ENCODE results near the gene IGFBP7.

The IGFBP7 gene

GRCh38 chr4:57127361-57127760 is 17.2 kb upstream of the IGFBP7 start:
- no peak for DNase-seq

GRCh38 chr4:57125996-57126395 is 15.8 kb upstream of the IGFBP7 start:
- no peak for DNase-seq

DNA sequence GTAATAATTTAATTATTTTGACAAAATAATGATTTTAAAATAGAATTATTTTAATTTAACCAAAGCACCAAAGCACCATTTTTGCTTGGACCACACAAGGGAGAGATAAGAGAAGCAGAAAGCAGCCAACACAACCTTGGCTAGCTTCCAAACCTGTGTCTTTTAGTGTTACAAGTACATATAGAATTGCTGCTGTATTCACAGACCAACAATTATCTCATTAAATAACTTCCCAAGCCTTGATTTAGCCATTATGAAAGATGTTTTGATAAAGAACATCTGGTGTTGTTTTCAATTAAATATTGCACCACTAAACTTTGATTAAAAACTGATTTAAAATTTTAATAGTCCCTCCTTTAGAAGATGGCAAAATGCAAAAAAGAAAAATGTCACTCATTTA is 14.0 kb upstream of the IGFBP7 start:
- no peak for DNase-seq

DNA sequence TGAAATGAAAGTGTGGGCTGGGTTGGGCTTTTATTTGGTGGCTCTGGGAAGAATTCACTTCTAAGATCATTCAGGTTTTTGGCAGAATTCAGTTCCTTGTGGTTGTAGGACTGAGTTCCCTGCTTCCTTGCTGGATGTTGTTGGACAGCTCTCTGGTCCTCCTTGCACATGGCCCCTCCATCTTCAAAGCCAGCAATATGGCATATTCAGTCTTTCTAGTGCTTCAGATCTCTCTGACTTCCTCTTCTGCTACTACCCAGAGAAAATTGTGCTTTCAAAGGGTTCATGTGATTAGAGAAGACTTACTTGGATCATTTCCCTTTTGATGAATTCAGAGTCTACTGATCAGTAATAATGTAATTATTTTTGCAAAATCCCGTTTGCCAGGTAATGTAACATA is 12.8 kb upstream of the IGFBP7 start:
- no peak for DNase-seq

- no peak for DNase-seq
Measured at GRCh38 chr4:57119054-57119651, 9.0 kb upstream of the IGFBP7 start.

- DNase-seq = no peak
Measured at GRCh38 chr4:57117491-57117890, 7.3 kb upstream of the IGFBP7 start.

GRCh38 chr4:57116245-57116644 is 6.1 kb upstream of the IGFBP7 start:
- DNase-seq = no peak

DNA sequence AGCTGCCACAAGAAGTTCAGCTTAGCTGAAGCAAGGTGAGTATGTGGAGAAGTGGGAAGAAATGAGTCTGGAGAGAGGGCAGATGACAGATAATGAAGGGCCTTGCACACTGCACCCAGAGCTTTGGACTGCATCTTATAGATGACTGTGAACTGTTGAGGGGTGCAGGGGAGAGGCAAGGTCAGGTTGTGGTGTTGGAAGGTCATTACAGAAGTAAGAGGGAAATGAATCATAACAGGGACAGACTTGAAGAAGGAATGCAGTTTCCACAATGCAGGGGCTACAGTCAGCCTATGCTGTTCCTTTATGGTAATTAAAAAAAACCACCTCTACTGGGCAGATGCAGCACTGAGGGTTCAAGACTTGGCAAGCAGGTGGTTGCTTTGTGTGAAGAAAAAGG is 4.8 kb upstream of the IGFBP7 start:
- no peak for DNase-seq

DNA sequence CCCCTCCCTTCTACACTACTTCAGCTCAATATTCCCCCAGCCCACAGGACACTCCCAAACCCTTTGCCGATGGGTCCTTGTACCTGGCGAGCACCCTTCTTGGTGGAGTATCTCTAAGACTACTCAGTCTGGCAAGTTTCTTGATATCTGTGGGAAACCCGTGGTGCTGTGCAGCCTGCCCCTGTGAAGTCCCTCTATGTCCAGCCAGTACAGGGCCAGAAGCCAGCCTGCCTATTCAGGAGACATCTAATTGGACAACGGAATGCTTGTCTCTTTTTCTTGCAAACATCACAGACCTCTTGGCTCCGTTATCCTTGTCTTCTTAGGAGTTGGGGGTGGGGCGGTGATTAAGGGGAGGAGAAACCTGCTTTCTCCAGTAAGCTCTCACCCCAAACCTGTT is 3.7 kb upstream of the IGFBP7 start:
- DNase-seq = no peak

DNA sequence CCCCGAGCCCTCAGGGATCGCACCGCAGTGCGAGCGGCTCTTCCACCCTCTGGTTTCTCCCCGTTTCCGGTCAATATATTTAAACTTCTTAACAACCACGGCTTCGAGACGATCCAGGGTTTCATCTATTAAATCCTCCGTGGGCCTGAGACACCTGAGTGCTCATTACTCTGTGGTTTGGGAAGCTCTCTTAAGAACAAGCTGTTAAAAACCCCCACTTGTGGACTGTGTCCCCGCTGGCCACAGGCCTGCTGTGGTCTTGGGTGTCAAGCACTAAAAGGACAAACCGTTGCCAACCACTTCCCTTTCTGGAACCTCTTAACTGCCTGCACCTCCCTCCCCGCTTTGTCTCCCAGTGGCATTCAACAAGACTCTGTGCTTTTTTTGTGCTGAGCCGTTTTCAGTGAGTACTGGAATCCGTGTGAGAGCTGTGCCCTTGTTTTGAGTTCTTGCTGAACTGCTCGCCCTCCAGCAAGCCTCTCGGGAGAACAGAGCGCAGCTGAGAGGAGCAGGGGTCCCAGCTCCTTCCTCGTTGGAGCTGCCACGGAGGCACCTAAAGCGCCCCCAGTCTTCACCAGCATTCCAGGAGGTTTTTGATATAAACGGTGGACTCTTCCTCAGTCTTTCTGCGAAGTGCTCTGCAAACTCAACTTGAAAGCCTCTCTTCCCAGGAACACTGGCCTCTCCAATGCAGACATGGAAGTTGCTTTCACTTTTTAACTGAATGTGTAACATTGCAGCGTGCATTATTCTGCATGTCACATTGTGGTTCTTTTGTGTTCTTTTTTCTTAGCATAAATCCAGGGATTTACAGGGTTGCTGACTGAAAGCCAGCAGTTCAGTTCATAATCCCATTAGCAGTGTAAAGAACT is 691 bp upstream of the IGFBP7 start:
- no peak for DNase-seq

DNA sequence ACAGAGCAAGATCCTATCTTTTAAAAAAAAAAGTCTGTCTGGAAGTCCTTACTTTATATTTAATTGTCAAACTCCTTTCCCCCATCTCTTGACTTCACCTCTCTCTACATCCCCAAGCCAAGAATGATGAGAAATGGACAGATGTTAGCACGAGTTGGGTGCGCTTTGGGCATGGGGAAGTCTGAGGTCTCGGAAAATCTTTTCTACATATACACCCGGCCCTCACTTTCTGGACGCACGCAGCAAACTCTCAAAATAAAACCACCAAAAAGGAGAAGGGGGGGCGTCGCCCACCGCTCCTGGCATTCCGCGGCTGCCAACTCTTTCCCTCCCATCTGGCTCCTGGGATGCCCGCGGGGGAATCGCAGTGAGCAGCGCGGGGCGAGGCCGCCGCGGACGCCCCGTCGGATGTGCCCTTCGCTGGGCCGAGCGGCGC is 756 bp downstream of the IGFBP7 start:
- DNase-seq = no peak

- DNase-seq = no peak
Measured at GRCh38 chr4:57106181-57106580, 4.0 kb downstream of the IGFBP7 start.

GRCh38 chr4:57104706-57105560 is 5.3 kb downstream of the IGFBP7 start:
- no peak for DNase-seq

- DNase-seq = no peak
Measured at GRCh38 chr4:57103051-57103450, 7.1 kb downstream of the IGFBP7 start.

DNA sequence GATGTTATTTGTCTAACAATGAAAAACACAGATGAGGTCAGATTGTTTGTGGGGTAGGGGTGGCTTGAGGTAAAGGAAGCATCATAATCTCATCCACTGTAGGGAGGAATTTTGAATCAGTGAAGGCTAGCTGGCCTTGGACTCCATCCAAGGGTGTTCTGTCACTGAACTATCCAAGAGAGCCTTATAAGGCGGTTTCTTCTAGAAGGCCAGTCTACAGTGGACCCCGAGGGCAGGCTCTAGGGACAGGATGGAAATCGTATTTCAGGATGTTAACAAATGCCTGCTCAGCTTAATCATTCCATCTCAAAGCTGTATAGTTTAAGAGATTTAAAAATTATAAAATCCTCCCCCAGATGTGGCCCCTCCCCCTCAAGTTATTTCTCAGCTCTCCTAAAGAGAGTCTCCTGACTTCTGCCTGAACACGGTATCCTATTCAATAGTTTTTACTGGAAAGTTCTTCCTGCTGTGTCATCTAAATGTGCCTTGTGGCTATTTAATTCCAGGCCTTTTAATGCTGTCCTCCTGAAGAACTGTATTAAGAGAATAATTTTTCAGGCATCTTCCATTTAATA is 8.0 kb downstream of the IGFBP7 start:
- no peak for DNase-seq

GRCh38 chr4:57100979-57101651 is 9.1 kb downstream of the IGFBP7 start:
- DNase-seq = no peak

DNA sequence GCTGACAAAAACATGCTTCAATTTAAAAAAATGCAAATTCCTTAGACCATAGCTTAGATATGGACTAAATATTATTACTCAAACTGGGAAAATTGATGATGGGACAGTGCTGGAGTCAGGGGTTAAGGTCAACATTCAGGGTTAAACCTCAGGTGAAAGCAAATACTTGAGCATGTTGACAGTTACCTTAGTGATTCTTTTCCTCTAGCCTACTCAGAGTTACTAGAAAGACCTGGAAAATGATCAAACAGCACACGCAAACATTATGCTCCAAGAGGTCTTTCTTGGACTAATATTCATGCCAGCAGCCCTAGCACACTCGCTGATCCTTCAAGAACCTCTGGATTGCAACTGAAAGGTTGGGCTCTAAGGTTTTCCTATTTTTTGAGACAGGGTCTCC is 10.8 kb downstream of the IGFBP7 start:
- DNase-seq = no peak

- no peak for DNase-seq
Measured at GRCh38 chr4:57098941-57099340, 11.2 kb downstream of the IGFBP7 start.

- no peak for DNase-seq
Measured at GRCh38 chr4:57098415-57098814, 11.8 kb downstream of the IGFBP7 start.

- DNase-seq = no peak
Measured at GRCh38 chr4:57097711-57098110, 12.5 kb downstream of the IGFBP7 start.

- DNase-seq = no peak
Measured at GRCh38 chr4:57095956-57096355, 14.2 kb downstream of the IGFBP7 start.

GRCh38 chr4:57095245-57095644 is 14.9 kb downstream of the IGFBP7 start:
- DNase-seq = no peak

- DNase-seq = no peak
Measured at GRCh38 chr4:57094832-57095223, 15.4 kb downstream of the IGFBP7 start.

All from activated CD4-positive, alpha-beta T cell treated with anti-CD3 and anti-CD28 coated beads for 1 hour (primary cell).